GM18951 (cell line): ENCODE measurements around the gene TRIO.

Experiments
- POLR2A ChIP-seq: IDR thresholded peaks from 4 replicates; pipeline ENCODE4 v1.6.1; 2011; ENCODE audit warnings: mild to moderate bottlenecking; ENCODE audit not compliant: insufficient read length, insufficient read depth; ENCODE audit errors: extremely low read depth
- in situ Hi-C: fragments of 300-500 bp; cut with MboI; formaldehyde crosslinking; loops from one replicate; pipeline ENCODE4 v1.12.0; 2022; ENCODE audit warnings: low sequenced_read_pairs, mixed read lengths, inconsistent platforms; ENCODE audit not compliant: unreplicated experiment

The TRIO gene

DNA sequence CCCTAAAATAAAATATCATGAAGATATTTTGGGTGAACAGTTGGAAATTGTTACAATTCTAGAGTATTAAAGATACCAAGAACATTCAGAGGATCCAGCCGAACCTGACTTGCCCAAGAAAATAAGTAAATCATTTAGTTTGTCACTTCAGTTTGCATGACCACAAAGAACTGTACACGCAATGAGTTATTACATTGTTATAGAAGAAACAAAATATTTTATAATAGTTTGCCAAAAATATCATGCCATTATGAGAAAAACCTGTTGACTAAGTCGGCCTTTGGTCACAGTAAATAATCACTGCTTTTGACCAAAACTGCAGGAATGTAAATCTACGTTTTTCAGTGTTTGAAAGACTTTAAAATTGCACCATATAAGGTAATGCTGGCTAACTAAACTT, 27.9 kb downstream of the TRIO start:
- no peak for TF ChIP-seq POLR2A
- in situ Hi-C loops: loop anchor here (25.0 kb wide), 1 partner anchor 491 kb away; the partner anchor contains the start of gene OTULIN

DNA sequence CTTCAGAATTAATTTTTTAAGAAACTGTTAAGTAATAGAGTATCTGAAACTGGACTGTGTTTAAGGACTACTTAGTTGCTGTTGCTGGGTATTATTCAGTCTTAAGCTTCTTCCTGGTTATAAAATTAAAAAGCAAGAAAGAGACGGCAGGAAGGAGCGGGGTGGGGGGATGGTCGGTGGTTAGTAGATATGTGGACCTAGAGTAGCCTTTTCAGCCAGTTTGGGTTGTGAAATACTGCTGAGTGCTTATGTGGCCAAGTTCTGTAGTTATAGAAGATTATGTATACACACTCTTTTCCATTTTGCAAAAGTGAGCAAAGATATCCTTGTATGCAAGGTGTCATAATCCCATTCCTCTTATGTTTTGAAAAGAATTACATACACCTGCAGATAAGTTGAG, 28.5 kb downstream of the TRIO start:
- peak; percentile 17 for TF ChIP-seq POLR2A
- in situ Hi-C loops: loop anchor here (25.0 kb wide), 1 partner anchor 491 kb away; the partner anchor contains the start of gene OTULIN

DNA sequence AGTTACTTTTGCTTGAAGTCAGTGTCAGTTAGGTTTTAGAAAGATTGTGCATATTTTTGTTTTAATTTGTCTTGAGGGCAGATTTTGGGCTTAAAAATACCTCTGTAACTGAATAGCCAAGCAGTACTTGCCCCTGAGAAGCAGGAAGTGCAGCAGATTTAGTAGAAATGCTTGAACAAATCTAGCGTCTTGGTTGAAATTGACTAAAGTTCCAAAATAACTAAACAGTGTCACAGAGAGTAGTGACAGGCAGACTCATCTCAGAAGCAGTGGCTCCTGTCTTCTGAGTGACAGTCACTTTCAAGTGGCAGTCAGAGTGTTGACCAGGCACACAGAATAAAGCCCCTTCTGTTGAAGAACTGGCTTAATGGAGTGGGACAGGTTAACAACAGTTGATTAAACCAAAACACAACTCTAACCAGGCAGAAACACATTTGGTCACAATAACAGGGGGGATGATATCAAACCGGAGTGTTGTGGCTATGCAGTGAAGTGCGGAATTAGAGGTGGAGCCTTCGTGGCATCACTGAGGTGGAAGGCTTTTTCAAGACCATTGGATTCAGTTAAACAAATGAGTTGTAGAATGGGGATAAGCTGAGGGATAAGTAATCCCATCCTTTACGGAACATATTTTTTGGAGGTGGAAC, 29.1 kb downstream of the TRIO start:
- in situ Hi-C loops: loop anchor here (25.0 kb wide), 1 partner anchor 490 kb away; the partner anchor contains the start of gene OTULIN
- TF ChIP-seq POLR2A: no peak

DNA sequence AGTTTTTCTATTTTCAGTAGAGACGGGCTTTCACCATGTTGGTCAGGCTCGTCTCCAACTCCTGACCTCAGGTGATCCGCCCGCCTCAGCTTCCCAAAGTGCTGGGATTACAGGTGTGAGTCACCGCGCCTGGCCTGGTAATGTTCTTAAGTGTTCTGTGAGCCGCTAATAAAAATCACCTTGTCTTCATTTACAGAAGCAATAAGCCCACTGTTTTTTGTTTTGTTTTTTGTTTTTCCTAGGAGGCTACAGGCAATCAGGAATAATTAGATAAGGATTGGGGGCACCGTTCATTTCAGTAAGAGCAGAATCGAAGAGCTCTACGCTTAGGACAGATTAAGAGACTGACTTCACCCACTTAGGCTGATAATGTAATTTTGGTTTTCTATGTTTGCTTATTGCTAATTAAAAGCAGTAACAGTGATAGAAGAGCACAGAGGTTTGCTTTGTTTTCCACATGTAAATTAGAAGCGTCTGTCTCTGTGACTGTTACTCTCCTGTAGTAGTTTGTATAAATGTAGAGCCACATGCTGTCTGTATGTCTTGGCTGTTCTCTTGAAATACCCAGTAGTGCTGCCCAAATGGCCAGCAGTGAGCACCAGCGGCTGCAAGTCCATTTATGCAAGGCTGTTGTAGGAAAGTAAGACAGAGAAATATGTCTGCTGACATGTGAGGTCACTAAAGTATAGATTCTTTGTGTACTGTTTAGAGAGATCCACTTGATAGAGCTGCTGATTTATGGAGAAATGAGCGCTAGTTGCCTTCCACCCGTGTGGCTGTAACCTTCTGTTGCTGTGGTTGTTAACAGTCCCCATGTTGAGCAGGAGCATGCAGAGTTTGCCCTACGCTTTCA, 30.5 kb downstream of the TRIO start:
- in situ Hi-C loops: loop anchor here (25.0 kb wide), 1 partner anchor 489 kb away; the partner anchor contains the start of gene OTULIN
- no peak for TF ChIP-seq POLR2A

DNA sequence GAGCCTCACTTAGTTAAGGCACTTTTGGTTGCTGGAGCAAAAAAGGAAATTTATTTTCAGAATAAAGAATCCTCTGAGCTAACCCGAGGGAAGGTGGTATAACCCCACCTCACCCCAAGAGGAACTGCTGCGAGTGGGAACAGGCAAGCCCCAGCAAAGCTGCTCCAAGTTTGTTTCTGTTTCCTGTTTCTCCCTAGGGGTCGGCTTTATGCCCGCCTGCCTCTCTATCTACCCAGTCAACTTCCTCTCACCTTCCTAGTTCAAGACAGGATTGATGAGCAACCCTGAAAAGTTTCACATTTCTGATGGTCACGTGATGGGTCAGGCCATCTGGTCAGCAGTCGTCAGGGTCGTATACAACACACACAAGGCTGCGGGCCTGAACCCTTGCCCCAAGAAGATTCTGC, 31.1 kb downstream of the TRIO start:
- in situ Hi-C loops: loop anchor here (25.0 kb wide), 1 partner anchor 488 kb away; the partner anchor contains the start of gene OTULIN
- peak; percentile 39 for TF ChIP-seq POLR2A

DNA sequence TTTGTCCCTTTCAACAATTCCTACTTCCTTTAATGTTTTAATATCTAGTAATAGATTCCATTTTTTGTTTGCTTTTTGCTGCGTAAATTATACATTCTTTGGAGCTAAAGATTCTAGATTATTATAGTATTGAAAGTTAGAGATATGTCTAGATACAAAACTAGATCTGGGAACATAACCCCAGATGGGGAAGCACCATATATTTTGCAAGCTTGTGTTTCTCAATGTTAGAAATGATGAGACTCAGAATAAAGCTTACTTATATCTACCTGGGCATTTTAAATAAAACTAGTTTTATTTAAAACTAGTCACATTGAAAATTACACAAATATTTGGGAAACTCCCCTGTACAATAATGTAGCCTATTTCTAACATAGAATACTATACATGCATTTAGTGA, 32.2 kb downstream of the TRIO start:
- TF ChIP-seq POLR2A: no peak
- in situ Hi-C loops: no loop called here

DNA sequence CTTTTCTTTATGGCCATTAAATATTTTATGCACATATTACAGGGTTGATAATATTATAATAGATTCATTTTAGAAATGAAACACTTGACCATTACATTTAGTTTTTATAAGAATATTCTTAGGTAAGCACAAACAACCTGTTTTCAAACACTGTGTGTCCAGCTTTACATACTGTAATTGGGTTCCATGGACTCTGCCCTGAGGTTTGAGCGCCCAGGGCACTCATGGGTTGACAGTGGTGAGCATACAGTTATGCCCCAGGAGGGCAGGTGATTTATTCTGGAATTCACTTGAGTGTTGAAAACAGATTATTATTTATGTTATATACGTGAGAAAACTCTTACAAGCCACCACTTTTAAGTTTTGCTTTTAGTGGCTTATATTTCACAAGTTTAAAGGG, 33.7 kb downstream of the TRIO start:
- in situ Hi-C loops: no loop called here
- TF ChIP-seq POLR2A: no peak

DNA sequence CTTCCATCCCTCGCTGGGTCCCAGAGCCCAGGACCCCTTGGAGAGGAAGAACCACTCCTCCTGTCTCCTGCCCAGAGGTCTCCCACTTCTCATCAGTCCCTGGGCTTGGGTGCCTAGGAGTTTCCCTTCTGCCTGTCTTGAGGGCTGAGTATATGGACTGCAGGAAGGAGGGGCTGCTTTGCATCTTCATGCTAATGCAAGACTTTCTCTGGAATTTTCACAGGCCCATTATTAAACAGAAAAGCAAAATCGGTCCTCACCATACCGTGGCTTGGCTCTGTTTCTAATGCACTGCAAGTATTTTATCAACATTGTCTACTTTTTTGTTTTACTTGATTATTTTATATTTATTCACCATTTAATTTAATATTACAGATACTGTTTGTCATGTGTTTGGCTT, 34.5 kb downstream of the TRIO start:
- no peak for TF ChIP-seq POLR2A
- in situ Hi-C loops: no loop called here

DNA sequence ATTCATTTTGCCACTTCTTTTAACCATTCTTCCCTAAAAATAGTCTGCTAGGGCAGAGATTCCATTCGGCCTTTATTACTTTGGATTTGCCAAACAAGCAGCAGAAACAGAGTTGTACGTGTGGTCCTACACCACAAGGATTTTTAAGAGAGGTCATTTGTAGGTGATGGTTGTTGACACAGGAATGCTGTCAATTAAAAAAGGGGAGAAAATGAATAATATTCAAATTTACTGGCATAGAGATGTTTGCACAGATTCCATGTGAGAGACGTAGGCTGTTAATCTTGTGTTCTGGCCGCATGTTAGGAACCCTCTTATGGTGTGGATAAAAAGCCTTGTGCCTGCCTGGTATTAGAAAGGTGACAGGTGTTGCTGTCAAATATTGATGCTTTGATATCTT, 34.9 kb downstream of the TRIO start:
- TF ChIP-seq POLR2A: no peak
- in situ Hi-C loops: no loop called here

DNA sequence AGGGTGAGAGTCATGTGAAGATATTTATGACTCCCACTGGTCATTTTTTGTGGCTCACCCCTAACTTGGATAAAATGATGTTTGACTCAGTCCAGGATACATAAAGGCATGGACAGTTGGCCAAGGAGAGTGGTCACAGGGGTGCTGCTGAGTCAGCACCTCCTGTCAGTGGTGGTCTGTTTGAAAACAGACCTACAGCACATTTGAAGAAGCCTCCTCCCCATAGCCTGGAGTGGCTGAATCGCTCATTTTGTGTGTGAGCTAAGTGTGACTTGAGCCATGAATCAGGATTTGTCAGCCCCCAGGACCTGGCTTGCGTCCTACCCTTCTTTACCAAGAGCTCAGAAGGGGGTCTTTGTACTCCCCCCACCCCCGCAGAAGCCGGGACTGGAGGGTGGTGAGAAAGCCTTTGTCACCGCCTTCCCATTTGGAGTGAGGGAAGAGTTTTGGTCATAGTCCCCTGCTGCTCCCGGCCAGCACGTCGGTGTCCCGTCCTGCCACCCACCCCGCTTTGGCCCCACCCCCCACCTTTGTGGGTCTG, 35.6 kb downstream of the TRIO start:
- no peak for TF ChIP-seq POLR2A
- in situ Hi-C loops: no loop called here

DNA sequence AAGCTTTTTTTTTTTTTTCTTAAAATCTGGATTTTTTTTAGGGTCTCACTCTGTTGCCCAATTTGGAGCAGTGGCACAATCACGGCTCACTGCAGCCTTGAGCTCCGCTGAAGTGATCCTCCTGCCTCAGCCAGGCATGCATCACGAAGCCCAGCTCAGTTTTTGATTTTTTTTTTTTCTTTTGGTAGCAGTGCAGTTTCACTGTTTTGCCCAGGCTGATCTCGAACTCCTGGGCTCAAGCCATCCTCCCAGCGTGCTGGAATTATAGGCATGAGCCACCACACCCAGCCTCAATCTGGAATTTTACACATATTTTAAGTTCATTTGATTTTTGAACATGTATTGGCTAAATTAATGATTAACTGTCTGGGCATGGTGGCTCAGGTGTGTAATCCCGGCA, 36.3 kb downstream of the TRIO start:
- in situ Hi-C loops: no loop called here
- TF ChIP-seq POLR2A: no peak

DNA sequence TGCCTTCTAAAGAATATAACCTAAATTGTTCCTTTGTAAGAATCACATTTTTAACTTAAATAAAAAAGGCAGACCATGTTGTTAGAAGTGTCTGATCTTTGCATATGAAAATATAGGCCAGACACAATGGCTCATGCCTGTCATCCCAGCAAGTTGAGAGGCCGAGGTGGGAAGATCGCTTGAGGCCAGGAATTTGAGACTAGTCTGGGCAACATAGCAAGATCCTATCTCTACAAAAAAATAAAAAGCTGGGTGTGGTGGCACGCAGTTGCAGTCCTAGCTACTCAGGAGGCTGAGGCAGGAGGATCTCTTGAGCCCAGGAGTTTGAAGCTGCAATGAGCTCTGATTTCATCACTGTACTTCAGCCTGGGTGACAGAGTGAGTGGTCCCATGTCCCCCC, 37.3 kb downstream of the TRIO start:
- in situ Hi-C loops: no loop called here

DNA sequence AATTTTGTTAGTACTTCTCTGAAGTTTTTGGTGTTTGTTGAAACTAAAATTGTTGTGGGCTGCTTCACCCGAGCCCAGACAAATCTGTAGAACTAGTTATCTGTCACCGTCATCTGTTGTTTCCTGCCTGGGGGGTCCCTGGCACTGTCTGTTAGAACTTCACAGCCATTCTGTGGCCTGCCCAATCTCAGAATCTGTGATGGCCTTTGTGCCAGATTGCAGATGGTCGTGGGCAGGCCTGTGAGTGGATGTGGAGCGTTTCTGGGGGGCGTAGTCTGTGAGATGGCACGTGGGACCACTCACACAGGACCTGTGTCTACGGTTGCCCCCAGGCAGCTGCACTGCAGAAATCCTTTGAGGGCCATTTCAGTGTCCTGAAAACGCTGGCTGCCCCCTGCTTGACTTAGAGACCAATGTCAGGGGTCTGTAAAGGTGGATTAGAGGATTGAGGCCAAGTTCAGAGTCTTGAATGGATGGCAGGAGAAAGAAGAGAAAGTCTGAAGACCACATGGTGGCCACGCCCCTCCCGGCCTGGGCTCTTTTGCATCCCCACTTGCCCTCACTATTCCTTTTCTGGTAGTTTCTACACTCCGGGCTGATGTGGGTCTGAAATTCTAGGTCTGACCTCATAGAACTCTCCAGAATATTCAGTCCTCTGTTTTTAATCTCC, 38.3 kb downstream of the TRIO start:
- TF ChIP-seq POLR2A: no peak
- in situ Hi-C loops: no loop called here

More for the DNA sequence above, 37.3 kb downstream of the TRIO start:
- no peak for TF ChIP-seq POLR2A
